GM23248 (cell line): ENCODE measurements around the gene TRIM49D2. TPM values are rescaled to one million over a fixed set of nuclear protein-coding genes. Genes with fewer than 3 reads are reported as not detected.

Experiments used
- polyA plus RNA-seq: library from polyadenylated mRNA; unstranded; fragments of >200 nt; fragmentation: Nextera tagmentation; extraction: Ambion mirVana; gene quantifications from 2 replicates; pipeline ENCODE4 v1.2.1, GENCODE V29; 2016
- small RNA-seq: library from RNA; depleted of rRNA; stranded (forward); fragments of <200 nt; gene quantifications from one replicate; pipeline ENCODE3, GENCODE V24; 2014; ENCODE audit warnings: low read depth, low replicate concordance
- total RNA-seq: library from RNA; depleted of rRNA; stranded (reverse); fragments of >200 nt; shearing (Covaris generic); gene quantifications from 2 replicates; pipeline ENCODE4 v1.2.3, GENCODE V29; 2014; rRNA removed

TRIM49D2 gene
- total and polyA plus RNA-seq, 2 experiments from 2014 or later: not detected

Small RNA genes lying within 50 kb of the gene (small RNA-seq; reads per million reads assigned to genes)
- gene AP004607.1: not detected

Other genes starting within 250 kb of the TRIM49D2 start
- gene TRIM77, start 213.8 kb upstream of the TRIM49D2 start, total RNA-seq: not detected in 2 replicates
- not detected in 2 replicates for gene TRIM77, start 213.8 kb upstream of the TRIM49D2 start, polyA plus RNA-seq
- gene TRIM49, start 115.5 kb upstream of the TRIM49D2 start, total RNA-seq: not detected in 2 replicates
- gene TRIM49, start 115.5 kb upstream of the TRIM49D2 start, polyA plus RNA-seq: not detected in 2 replicates
- gene TRIM64B, start 45.6 kb upstream of the TRIM49D2 start, total RNA-seq: not detected in 2 replicates
- gene TRIM64B, start 45.6 kb upstream of the TRIM49D2 start, polyA plus RNA-seq: not detected in 2 replicates
- gene TRIM49D1, start 1.8 kb upstream of the TRIM49D2 start, total RNA-seq: not detected in 2 replicates
- gene TRIM49D1, start 1.8 kb upstream of the TRIM49D2 start, polyA plus RNA-seq: not detected in 2 replicates
- not detected in 2 replicates for gene TRIM64, start 42.0 kb downstream of the TRIM49D2 start, total RNA-seq
- gene TRIM64, start 42.0 kb downstream of the TRIM49D2 start, polyA plus RNA-seq: not detected in 2 replicates
- not detected in 2 replicates for gene TRIM49C, start 107.0 kb downstream of the TRIM49D2 start, total RNA-seq
- not detected in 2 replicates for gene TRIM49C, start 107.0 kb downstream of the TRIM49D2 start, polyA plus RNA-seq
- not detected in 2 replicates for gene UBTFL1, start 161.9 kb downstream of the TRIM49D2 start, total RNA-seq
- not detected in 2 replicates for gene UBTFL1, start 161.9 kb downstream of the TRIM49D2 start, polyA plus RNA-seq
- gene NAALAD2, start 210.6 kb downstream of the TRIM49D2 start, total RNA-seq: 0.76 TPM in 1 of 2 replicates, not detected in the other
- gene NAALAD2, start 210.6 kb downstream of the TRIM49D2 start, polyA plus RNA-seq: 0.23 TPM in 1 of 2 replicates, not detected in the other